MM.1S (cell line): Measurements from ENCODE around the gene KDM4C.

ENCODE experiments used
- DNase-seq: peaks from one replicate; pipeline ENCODE4 v3.0.0-alpha.2; 2015
- H2AFZ ChIP-seq: fragments of 300-600 bp; sonication (generic); 2 replicates; pipeline ENCODE4 v1.6.0; 2016; ENCODE audit warnings: antibody characterized with exemption, low read length
- H3F3A ChIP-seq: fragments of 300-600 bp; sonication (generic); 2 replicates; pipeline ENCODE4 v1.6.1; 2016; ENCODE audit warnings: mild to moderate bottlenecking, antibody characterized with exemption, low read length, moderate library complexity, mixed read lengths; ENCODE audit not compliant: insufficient read depth
- H3K27ac ChIP-seq: fragments of 300-600 bp; sonication (generic); 2 replicates; pipeline ENCODE4 v1.5.1; 2016; ENCODE audit warnings: mild to moderate bottlenecking, low read length
- H3K27me3 ChIP-seq: fragments of 300-600 bp; sonication (generic); replicated peaks from 2 replicates; pipeline ENCODE4 v1.6.0; 2016; ENCODE audit warnings: low read length; ENCODE audit not compliant: insufficient read depth
- H3K36me3 ChIP-seq: fragments of 300-600 bp; sonication (generic); replicated peaks from 2 replicates; pipeline ENCODE4 v1.6.1; 2016; ENCODE audit warnings: mild to moderate bottlenecking, low read length, mixed read lengths; ENCODE audit not compliant: insufficient read depth
- H3K4me1 ChIP-seq: fragments of 300-600 bp; sonication (generic); 2 replicates; pipeline ENCODE4 v1.6.1; 2016; ENCODE audit warnings: low read length, mixed read lengths
- H3K4me2 ChIP-seq: fragments of 300-600 bp; sonication (generic); 2 replicates; pipeline ENCODE4 v1.6.0; 2016; ENCODE audit warnings: low read depth, low read length
- H3K4me3 ChIP-seq: fragments of 300-600 bp; sonication (generic); 2 replicates; pipeline ENCODE4 v1.5.1; 2016; ENCODE audit warnings: low read length, mixed read lengths
- H3K79me2 ChIP-seq: fragments of 300-600 bp; sonication (generic); 2 replicates; pipeline ENCODE4 v1.6.1; 2016; ENCODE audit warnings: mixed run types, low read length, mixed read lengths
- H3K9ac ChIP-seq: fragments of 300-600 bp; sonication (generic); 2 replicates; pipeline ENCODE4 v1.6.1; 2016; ENCODE audit warnings: low read length, mixed read lengths
- H3K9me2 ChIP-seq: fragments of 300-600 bp; sonication (generic); replicated peaks from 2 replicates; pipeline ENCODE4 v1.6.1; 2016; ENCODE audit warnings: mild to moderate bottlenecking, low read length, mixed read lengths; ENCODE audit not compliant: insufficient read depth
- H3K9me3 ChIP-seq: fragments of 300-600 bp; sonication (generic); replicated peaks from 2 replicates; pipeline ENCODE4 v1.6.1; 2016; ENCODE audit warnings: mild to moderate bottlenecking, low read length, mixed read lengths; ENCODE audit not compliant: insufficient read depth
- H4K20me1 ChIP-seq: fragments of 300-600 bp; sonication (generic); 2 replicates; pipeline ENCODE4 v1.6.1; 2016; ENCODE audit warnings: mild to moderate bottlenecking, low read length, moderate library complexity, mixed read lengths; ENCODE audit not compliant: insufficient read depth
- CTCF ChIP-seq: fragments of 300-600 bp; sonication (generic); IDR thresholded peaks from 2 replicates; pipeline ENCODE4 v1.5.1; 2016; ENCODE audit warnings: antibody characterized with exemption, low read length, mixed read lengths
- EZH2 ChIP-seq: fragments of 300-600 bp; sonication (generic); optimal IDR thresholded peaks from 2 replicates; pipeline ENCODE3; 2017; ENCODE audit warnings: low read depth, mild to moderate bottlenecking, antibody characterized with exemption, low read length, mixed read lengths
- EZH2phosphoT487 ChIP-seq: fragments of 300-600 bp; sonication (generic); IDR thresholded peaks from 2 replicates; pipeline ENCODE4 v1.6.1; 2018; ENCODE audit warnings: antibody characterized with exemption, low read length

Gene KDM4C

GRCh38 chr9:6845880-6846279, 88.1 kb downstream of the KDM4C start:
- Histone ChIP-seq H3K9me2 (no peaks in the 10 kb centered on the region), H3K9me3 (no peaks in the 10 kb centered on the region), H3K79me2 (no peaks in the 10 kb centered on the region), H4K20me1 (no peaks in the 10 kb centered on the region), H3K9ac (no peak overlapping the region), H3K4me1 (no peaks in the 10 kb centered on the region), H3K4me2 (no peak overlapping the region), H3F3A (no peaks in the 10 kb centered on the region), H2AFZ (no peak overlapping the region), H3K36me3 (no peaks in the 10 kb centered on the region; the same call in 1 of the 2 replicates), H3K27me3 (no peaks in the 10 kb centered on the region), H3K4me3 (no peak overlapping the region), H3K27ac (no peak overlapping the region)
- TF ChIP-seq EZH2phosphoT487 (no peak), EZH2 (no peak), CTCF (0 out of 2 replicates have a peak, but pooled peaks have one; percentile 16)
- DNase-seq: no peak

GRCh38 chr9:6852243-6852963, 94.6 kb downstream of the KDM4C start:
- H3K4me2 ChIP-seq: no peak overlapping the region
- H3K27ac ChIP-seq: no peak overlapping the region
- no peaks in the 10 kb centered on the region for H3K9me2 ChIP-seq

GRCh38 chr9:6855860-6856259, 98.1 kb downstream of the KDM4C start:
- Histone ChIP-seq H3K27ac (no peak overlapping the region), H3K4me1 (no peaks in the 10 kb centered on the region), H3K9ac (no peak overlapping the region), H4K20me1 (no peaks in the 10 kb centered on the region), H2AFZ (no peak overlapping the region), H3K4me3 (no peak overlapping the region), H3K9me3 (no peaks in the 10 kb centered on the region), H3K36me3 (no peaks in the 10 kb centered on the region), H3K27me3 (no peaks in the 10 kb centered on the region), H3K4me2 (no peak overlapping the region), H3K9me2 (no peaks in the 10 kb centered on the region), H3K79me2 (no peaks in the 10 kb centered on the region), H3F3A (no peaks in the 10 kb centered on the region)
- no peak for DNase-seq
- TF ChIP-seq CTCF (no peak), EZH2phosphoT487 (no peak), EZH2 (no peak)

More at GRCh38 chr9:6852243-6852963, 94.6 kb downstream of the KDM4C start:
- H4K20me1 ChIP-seq: no peaks in the 10 kb centered on the region
- H3F3A ChIP-seq: no peaks in the 10 kb centered on the region
- DNase-seq: no peak
- no peak overlapping the region for H3K4me3 ChIP-seq
- TF ChIP-seq CTCF (no peak), EZH2 (no peak), EZH2phosphoT487 (no peak)
- no peaks in the 10 kb centered on the region for H3K27me3 ChIP-seq
- H2AFZ ChIP-seq: no peak overlapping the region
- no peak overlapping the region for H3K9ac ChIP-seq
- no peaks in the 10 kb centered on the region for H3K4me1 ChIP-seq
- no peaks in the 10 kb centered on the region for H3K79me2 ChIP-seq
- no peaks in the 10 kb centered on the region for H3K36me3 ChIP-seq
- no peaks in the 10 kb centered on the region for H3K9me3 ChIP-seq
